NB4 (cell line): ENCODE measurements around the gene ATP10B.

Source experiments
- DNase-seq: peaks from one replicate; pipeline ENCODE4 v3.0.0; 2010; ENCODE audit warnings: low read depth
- H3K4me3 ChIP-seq: one replicate; pipeline ENCODE4 v1.5.1; 2011; ENCODE audit warnings: mild to moderate bottlenecking, low read depth, low read length, moderate library complexity
- MYC ChIP-seq: IDR thresholded peaks from 2 replicates; pipeline ENCODE4 v1.6.1; 2011; ENCODE audit warnings: low read depth, low read length
- POLR2A ChIP-seq: IDR thresholded peaks from 2 replicates; pipeline ENCODE4 v1.6.1; 2011; ENCODE audit warnings: mild to moderate bottlenecking; ENCODE audit not compliant: insufficient read length; ENCODE audit errors: extremely low read depth
- TF ChIP-seq, protein P1 (sequence below): IDR thresholded peaks from 2 replicates; pipeline ENCODE4 v1.6.1; 2011; ENCODE audit warnings: low read depth, low read length
- TF ChIP-seq, protein P2 (sequence below): IDR thresholded peaks from one replicate; pipeline ENCODE4 v1.5.1; 2012; ENCODE audit warnings: low read depth, low read length

ATP10B gene

DNA sequence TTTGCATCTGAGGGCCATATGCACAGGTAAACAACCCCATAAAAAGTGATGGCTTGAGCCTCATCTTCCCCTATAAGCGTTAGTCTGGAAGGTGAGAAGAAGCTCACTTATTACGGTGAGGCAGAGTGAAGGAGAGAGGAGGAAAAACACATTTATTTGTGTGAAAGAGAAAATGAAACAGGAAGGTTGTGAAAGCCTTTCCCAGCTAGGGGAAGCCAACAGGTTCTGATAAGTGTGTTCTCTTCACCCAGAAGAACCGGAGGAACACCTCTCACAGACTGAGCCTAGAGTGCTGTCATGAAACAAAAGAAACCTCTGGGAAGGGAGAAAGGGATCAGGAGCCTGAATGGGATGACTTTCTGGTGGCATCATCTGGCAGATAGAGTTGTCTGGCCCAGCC lies 237.9 kb downstream of the ATP10B start:
- TF ChIP-seq POLR2A (no peak), MYC (no peak)
- TF ChIP-seq, protein P1, sequence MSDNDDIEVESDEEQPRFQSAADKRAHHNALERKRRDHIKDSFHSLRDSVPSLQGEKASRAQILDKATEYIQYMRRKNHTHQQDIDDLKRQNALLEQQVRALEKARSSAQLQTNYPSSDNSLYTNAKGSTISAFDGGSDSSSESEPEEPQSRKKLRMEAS: no peak
- TF ChIP-seq, protein P2, sequence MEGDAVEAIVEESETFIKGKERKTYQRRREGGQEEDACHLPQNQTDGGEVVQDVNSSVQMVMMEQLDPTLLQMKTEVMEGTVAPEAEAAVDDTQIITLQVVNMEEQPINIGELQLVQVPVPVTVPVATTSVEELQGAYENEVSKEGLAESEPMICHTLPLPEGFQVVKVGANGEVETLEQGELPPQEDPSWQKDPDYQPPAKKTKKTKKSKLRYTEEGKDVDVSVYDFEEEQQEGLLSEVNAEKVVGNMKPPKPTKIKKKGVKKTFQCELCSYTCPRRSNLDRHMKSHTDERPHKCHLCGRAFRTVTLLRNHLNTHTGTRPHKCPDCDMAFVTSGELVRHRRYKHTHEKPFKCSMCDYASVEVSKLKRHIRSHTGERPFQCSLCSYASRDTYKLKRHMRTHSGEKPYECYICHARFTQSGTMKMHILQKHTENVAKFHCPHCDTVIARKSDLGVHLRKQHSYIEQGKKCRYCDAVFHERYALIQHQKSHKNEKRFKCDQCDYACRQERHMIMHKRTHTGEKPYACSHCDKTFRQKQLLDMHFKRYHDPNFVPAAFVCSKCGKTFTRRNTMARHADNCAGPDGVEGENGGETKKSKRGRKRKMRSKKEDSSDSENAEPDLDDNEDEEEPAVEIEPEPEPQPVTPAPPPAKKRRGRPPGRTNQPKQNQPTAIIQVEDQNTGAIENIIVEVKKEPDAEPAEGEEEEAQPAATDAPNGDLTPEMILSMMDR: no peak
- H3K4me3 ChIP-seq: no peak overlapping the region
- no peak for DNase-seq

DNA sequence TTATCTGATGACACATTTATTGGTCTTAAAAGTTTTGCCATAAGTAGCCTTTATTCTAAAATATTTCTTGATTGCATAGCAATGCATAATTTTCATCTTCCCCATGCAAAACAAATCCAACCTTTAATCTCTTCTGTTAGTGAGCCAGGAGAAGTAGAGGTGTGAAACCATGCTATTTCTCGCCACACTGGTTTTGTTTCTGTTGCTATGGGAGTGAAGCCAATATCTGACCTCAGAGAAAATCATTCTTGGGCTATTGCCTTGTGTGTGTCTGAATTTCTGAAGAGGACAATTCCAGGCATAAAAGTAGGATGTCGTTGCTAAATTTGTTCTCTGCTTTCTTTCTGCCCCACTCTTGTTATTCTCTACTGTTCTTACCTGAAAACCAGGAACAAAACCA lies 246.7 kb downstream of the ATP10B start:
- TF ChIP-seq, protein P2: no peak
- TF ChIP-seq, protein P1: no peak
- TF ChIP-seq POLR2A: no peak
- TF ChIP-seq MYC: no peak
- no peak overlapping the region for H3K4me3 ChIP-seq
- DNase-seq: no peak

DNA sequence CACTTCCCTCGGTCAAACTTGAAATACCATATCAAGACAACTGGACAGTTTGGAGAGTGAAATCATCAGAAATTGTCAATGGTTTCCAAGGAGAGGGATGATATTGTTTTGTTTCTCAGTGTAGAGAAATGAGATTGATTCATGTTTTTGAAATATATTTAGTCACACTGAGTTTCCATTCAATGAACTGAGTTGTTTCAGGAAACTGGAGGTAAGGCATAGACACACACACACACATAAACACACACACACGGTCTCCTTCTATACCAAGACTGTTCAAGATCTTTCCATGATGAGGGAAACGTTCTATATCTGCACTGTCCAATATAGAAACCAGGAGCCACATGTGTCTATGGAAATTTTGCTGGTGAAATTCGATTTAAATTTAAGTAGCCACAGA lies 247.5 kb downstream of the ATP10B start:
- DNase-seq: no peak
- no peak overlapping the region for H3K4me3 ChIP-seq
- TF ChIP-seq, protein P2: no peak
- TF ChIP-seq, protein P1: no peak
- TF ChIP-seq POLR2A: no peak
- no peak for TF ChIP-seq MYC

DNA sequence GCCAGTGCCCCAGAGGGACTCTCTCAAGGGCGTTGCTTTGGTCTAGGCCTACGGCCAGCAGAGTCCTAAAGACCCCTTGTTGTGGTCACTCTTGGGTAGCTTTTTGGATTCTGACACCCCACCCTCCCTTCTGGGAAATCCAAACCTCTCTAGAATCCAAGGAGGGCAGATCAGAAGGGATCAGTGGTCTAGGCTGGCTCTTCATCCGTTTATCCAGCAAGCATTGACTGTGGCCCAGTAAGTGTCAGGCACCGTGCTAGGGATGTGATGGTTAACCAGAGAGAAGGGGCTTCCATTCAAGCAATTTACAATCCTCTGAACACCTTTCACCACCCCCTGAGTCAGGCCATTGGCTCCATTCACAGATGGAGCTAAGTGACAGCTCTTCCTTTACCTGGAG lies 249.3 kb downstream of the ATP10B start:
- no peak for DNase-seq
- TF ChIP-seq, protein P2: no peak
- TF ChIP-seq POLR2A (no peak), MYC (no peak)
- TF ChIP-seq, protein P1: no peak
- H3K4me3 ChIP-seq: no peak overlapping the region

DNA sequence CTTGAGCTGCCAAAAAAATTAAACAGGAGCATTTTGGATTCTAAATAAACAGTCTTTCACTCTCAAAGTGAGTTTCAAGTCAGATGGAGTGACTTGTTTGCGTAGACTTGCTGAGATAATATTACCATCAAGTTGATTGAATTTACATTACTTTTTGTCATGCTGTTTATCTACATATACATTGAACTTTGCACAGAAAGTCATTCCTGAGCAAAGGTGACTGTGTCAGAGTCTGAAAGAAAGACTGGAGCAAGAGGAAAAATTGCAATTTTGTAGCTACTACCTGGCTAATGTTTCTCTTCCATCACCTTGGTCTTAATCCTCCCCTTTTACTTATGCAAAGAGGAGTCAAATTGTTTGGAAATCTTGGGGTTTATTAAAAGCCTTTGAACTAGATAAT lies 251.0 kb downstream of the ATP10B start:
- H3K4me3 ChIP-seq: no peak overlapping the region
- DNase-seq: no peak
- TF ChIP-seq MYC (no peak), POLR2A (no peak)
- TF ChIP-seq, protein P2: no peak
- TF ChIP-seq, protein P1: no peak

DNA sequence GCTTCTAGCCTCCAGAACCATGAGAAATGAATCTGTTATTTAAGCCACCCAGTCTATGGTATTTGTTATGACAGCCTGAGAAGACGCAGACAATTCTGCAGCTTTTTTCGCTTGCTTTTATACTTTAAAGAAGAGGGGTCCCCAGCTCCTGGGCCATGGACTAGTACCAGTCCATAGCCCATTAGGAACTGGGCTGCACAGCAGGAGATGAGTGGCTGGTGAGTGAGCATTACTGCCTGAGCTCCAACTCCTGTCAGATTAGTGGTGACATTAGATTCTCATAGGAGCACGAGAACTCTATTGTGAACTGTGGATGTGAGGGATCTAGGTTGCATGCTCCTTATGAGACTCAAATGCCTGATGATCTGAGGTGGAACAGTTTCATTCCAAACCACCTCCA lies 278.7 kb downstream of the ATP10B start:
- no peak overlapping the region for H3K4me3 ChIP-seq
- TF ChIP-seq, protein P2: no peak
- TF ChIP-seq MYC (no peak), POLR2A (no peak)
- TF ChIP-seq, protein P1: no peak
- no peak for DNase-seq
